Neuron (in vitro differentiated cells): ENCODE results near the gene CEP164.

Experiments
- H2AFZ ChIP-seq: one replicate; pipeline ENCODE4 v1.6.1; 2013; ENCODE audit warnings: low read depth, mild to moderate bottlenecking, inconsistent platforms, low read length, moderate library complexity
- H3K27me3 ChIP-seq: one replicate; pipeline ENCODE4 v1.6.1; 2013; ENCODE audit warnings: low read length; ENCODE audit not compliant: insufficient read depth
- H3K36me3 ChIP-seq: one replicate; pipeline ENCODE4 v1.6.1; 2013; ENCODE audit warnings: low read length; ENCODE audit not compliant: insufficient read depth
- H3K4me1 ChIP-seq: one replicate; pipeline ENCODE4 v1.6.1; 2013; ENCODE audit warnings: low read length; ENCODE audit not compliant: insufficient read depth
- H3K4me3 ChIP-seq: 2 replicates; pipeline ENCODE4 v1.5.1; 2013; ENCODE audit warnings: mild to moderate bottlenecking, low read length, moderate library complexity
- H3K9me3 ChIP-seq: one replicate; pipeline ENCODE4 v1.6.1; 2013; ENCODE audit warnings: low read length

The CEP164 gene

GRCh38 chr11:117327567-117328374 is at the start of gene CEP164:
CEP164 (plus strand) TSS chr11:117327854; CDS start chr11:117338587, 10,733 bp downstream.
- H2AFZ ChIP-seq: peak within 1 kb of the TSS; percentile 83
- peak within 1 kb of the TSS; percentile 71 for H3K4me3 ChIP-seq
- H3K4me1 ChIP-seq: peaks cover 9% of the 10 kb centered on the region
- H3K9me3 ChIP-seq: no peaks in the 10 kb centered on the region
- no peaks in the 10 kb centered on the region for H3K27me3 ChIP-seq
- H3K36me3 ChIP-seq: no peaks in the 10 kb centered on the region

DNA sequence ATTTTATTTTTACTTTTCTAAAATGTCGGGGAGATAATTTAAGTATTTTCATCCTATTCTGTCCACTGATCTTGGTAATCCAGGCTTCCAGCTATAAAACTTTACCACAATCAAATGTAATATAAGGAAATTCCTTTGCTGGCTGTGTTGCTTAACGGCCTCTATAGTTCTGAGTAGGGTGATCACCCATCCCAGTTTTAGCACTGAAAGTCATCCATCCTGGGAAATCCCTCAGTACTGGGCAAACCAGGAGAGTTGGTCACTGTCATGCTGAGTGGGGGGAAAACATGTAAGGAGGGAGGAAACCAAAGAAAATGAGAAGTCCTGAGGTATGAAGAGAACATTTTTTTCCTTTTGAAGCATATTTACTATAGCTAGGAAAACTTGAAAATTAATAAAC is 49.3 kb upstream of the CEP164 start:
- no peaks in the 10 kb centered on the region for H3K27me3 ChIP-seq
- peaks cover 43% of the 10 kb centered on the region for H3K36me3 ChIP-seq
- H3K9me3 ChIP-seq: no peaks in the 10 kb centered on the region
- no peak overlapping the region for H2AFZ ChIP-seq
- no peak overlapping the region for H3K4me3 ChIP-seq
- H3K4me1 ChIP-seq: no peaks in the 10 kb centered on the region

- Histone ChIP-seq H3K4me1 (no peaks in the 10 kb centered on the region), H3K27me3 (no peaks in the 10 kb centered on the region), H3K9me3 (no peaks in the 10 kb centered on the region), H3K4me3 (no peak overlapping the region), H3K36me3 (peaks cover 52% of the 10 kb centered on the region), H2AFZ (no peak overlapping the region)
Measured at GRCh38 chr11:117279711-117280376, 47.8 kb upstream of the CEP164 start.

GRCh38 chr11:117281159-117281558 is 46.5 kb upstream of the CEP164 start:
- Histone ChIP-seq H3K36me3 (peaks cover 62% of the 10 kb centered on the region), H3K4me3 (no peak overlapping the region), H3K27me3 (no peaks in the 10 kb centered on the region), H3K9me3 (no peaks in the 10 kb centered on the region), H3K4me1 (no peaks in the 10 kb centered on the region), H2AFZ (no peak overlapping the region)

GRCh38 chr11:117281869-117282268 is 45.8 kb upstream of the CEP164 start:
- Histone ChIP-seq H3K27me3 (no peaks in the 10 kb centered on the region), H3K4me1 (no peaks in the 10 kb centered on the region), H3K9me3 (no peaks in the 10 kb centered on the region), H2AFZ (no peak overlapping the region), H3K36me3 (peaks cover 68% of the 10 kb centered on the region), H3K4me3 (no peak overlapping the region)

- Histone ChIP-seq H3K27me3 (no peaks in the 10 kb centered on the region), H2AFZ (no peak overlapping the region), H3K4me1 (no peaks in the 10 kb centered on the region), H3K4me3 (no peak overlapping the region), H3K9me3 (no peaks in the 10 kb centered on the region), H3K36me3 (peaks cover 77% of the 10 kb centered on the region)
Measured at GRCh38 chr11:117282956-117283355, 44.7 kb upstream of the CEP164 start.

GRCh38 chr11:117284053-117284452 is 43.6 kb upstream of the CEP164 start:
- Histone ChIP-seq H2AFZ (no peak overlapping the region), H3K27me3 (no peaks in the 10 kb centered on the region), H3K4me1 (no peaks in the 10 kb centered on the region), H3K36me3 (peaks cover 88% of the 10 kb centered on the region), H3K9me3 (no peaks in the 10 kb centered on the region), H3K4me3 (no peak overlapping the region)

GRCh38 chr11:117286588-117286987 is 41.1 kb upstream of the CEP164 start:
- Histone ChIP-seq H3K4me1 (no peaks in the 10 kb centered on the region), H3K4me3 (no peak overlapping the region), H3K9me3 (no peaks in the 10 kb centered on the region), H2AFZ (no peak overlapping the region), H3K27me3 (no peaks in the 10 kb centered on the region), H3K36me3 (peaks cover 92% of the 10 kb centered on the region)

- Histone ChIP-seq H3K4me1 (no peaks in the 10 kb centered on the region), H2AFZ (no peak overlapping the region), H3K36me3 (peaks cover 88% of the 10 kb centered on the region)
Measured at GRCh38 chr11:117287668-117288067, 40.0 kb upstream of the CEP164 start.

GRCh38 chr11:117289795-117290194 is 37.9 kb upstream of the CEP164 start:
- H3K27me3 ChIP-seq: no peaks in the 10 kb centered on the region
- peaks cover 80% of the 10 kb centered on the region for H3K36me3 ChIP-seq
- no peak overlapping the region for H3K4me3 ChIP-seq
- no peak overlapping the region for H2AFZ ChIP-seq
- no peaks in the 10 kb centered on the region for H3K4me1 ChIP-seq
- no peaks in the 10 kb centered on the region for H3K9me3 ChIP-seq

More at GRCh38 chr11:117287668-117288067, 40.0 kb upstream of the CEP164 start:
- Histone ChIP-seq H3K27me3 (no peaks in the 10 kb centered on the region), H3K4me3 (no peak overlapping the region), H3K9me3 (no peaks in the 10 kb centered on the region)

DNA sequence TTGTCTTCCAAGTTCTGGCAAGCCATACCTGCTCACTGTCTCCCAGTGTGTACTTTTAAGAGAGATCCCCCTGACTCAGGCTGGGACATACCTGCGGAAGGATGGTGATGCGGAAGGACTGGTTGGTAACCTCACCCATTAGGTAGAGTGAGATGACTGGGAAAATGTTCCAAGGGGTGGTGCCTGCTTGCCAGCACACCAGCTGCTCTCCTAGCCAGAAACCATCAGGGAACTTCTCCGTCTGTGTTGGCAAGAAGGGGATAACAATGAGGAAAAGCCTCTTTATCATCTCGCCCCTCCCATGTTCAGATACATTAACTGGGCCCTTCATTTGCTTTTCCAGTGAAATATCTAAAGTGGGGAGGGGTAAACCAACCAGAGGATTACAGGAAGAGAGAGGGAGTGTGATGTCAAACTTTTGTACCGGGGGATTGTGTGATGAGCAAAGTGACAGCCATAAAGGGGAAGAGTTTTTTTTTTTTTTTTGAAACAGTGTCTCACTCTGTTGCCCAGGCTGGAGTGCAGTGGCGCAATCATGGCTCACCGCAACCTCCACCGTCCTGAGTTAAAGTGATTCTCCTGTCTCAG is 36.8 kb upstream of the CEP164 start, which contains the start of gene BACE1-AS:
Gene BACE1-AS, plus strand, starts transcription at position 538 of the 588 bp plus-strand sequence.
- Histone ChIP-seq H3K4me3 (no peak within 1 kb of the TSS), H3K27me3 (no peaks in the 10 kb centered on the region), H3K9me3 (no peaks in the 10 kb centered on the region), H2AFZ (no peak within 1 kb of the TSS), H3K4me1 (no peaks in the 10 kb centered on the region), H3K36me3 (peaks cover 80% of the 10 kb centered on the region)

DNA sequence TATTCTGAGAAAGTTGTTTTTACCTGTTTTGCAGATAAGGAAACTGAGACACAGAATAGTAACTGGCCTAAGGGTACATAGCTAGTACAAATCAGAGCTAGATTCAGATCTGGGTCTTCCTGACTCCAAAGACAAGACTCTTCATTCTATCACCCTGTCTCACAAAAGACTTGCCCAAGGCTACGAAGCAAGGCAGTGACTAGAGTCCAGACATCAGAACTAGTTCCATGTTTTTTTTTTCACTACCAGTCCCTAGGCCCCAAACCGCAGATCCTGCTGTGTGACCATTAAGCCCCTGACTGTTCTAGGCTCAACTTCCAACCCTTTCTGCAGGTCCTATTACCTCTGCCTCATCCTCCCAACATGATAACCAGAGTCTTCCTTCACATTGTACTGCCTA is 35.0 kb upstream of the CEP164 start:
- Histone ChIP-seq H3K4me3 (no peak overlapping the region), H3K4me1 (no peaks in the 10 kb centered on the region), H2AFZ (no peak overlapping the region), H3K36me3 (peaks cover 68% of the 10 kb centered on the region), H3K27me3 (no peaks in the 10 kb centered on the region), H3K9me3 (no peaks in the 10 kb centered on the region)

- no peak overlapping the region for H3K4me3 ChIP-seq
- peaks cover 38% of the 10 kb centered on the region for H3K36me3 ChIP-seq
- no peak overlapping the region for H2AFZ ChIP-seq
- no peaks in the 10 kb centered on the region for H3K27me3 ChIP-seq
- peaks cover 16% of the 10 kb centered on the region for H3K4me1 ChIP-seq
- H3K9me3 ChIP-seq: no peaks in the 10 kb centered on the region
Measured at GRCh38 chr11:117295438-117296137, 32.1 kb upstream of the CEP164 start.
